ENCODE measurements around the gene PAK2. TPM values are rescaled to one million over a fixed set of nuclear protein-coding genes. Genes with fewer than 3 reads are reported as not detected.

PAK2 gene
- total and polyA plus RNA-seq, 9 of the 15 experiments (the other 6 are each of a cell fraction or from before 2014, with no cell fraction given): 13.2 to 72.4 (median 35.7) TPM

DNA sequence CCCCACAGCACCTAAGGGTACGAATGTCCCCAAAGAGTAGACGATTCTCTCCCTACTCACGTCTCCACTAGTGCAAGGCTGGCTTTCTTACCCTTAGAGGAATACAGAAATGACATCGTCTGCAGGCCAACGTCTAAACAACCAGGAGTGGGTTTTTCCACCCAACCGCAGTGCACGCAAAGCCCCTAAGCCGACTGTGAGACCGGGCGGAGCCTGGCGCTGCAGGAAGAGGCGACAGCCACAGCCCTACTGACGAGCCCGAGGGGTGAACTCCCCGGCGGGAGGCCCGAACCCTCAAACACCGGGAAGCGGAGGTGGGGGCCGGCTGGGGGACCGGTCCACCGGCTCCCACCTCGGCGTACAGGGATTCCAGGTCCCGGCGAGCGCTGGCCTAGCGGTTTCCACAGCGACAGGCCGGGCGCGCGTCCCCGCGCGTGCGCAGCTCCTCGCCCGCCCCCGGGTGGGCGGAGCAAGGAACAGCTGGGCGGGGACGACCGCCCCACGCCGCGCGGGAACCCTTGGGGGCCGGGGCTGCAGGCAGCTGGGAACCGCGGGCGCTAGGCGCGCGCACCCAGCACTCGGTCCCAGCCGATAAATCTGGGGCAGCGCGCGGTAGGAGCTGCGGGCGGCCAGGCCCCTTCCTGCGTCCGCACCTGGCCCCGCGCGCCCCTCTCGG is 27.7 kb upstream of the PAK2 start, which contains the start of the genes CEP19 and PIGX (continued):
- TF ChIP-seq ZBTB1 (CRISPR knock-in tag; IDR thresholded peaks at IDR 0.05; ENCODE audit: borderline replicate concordance, low read depth): peak; percentile 35; the same call in 1 of the 2 replicates
- no peak for TF ChIP-seq RNF2 (IDR thresholded peaks at IDR 0.05)
- TF ChIP-seq, protein P1, sequence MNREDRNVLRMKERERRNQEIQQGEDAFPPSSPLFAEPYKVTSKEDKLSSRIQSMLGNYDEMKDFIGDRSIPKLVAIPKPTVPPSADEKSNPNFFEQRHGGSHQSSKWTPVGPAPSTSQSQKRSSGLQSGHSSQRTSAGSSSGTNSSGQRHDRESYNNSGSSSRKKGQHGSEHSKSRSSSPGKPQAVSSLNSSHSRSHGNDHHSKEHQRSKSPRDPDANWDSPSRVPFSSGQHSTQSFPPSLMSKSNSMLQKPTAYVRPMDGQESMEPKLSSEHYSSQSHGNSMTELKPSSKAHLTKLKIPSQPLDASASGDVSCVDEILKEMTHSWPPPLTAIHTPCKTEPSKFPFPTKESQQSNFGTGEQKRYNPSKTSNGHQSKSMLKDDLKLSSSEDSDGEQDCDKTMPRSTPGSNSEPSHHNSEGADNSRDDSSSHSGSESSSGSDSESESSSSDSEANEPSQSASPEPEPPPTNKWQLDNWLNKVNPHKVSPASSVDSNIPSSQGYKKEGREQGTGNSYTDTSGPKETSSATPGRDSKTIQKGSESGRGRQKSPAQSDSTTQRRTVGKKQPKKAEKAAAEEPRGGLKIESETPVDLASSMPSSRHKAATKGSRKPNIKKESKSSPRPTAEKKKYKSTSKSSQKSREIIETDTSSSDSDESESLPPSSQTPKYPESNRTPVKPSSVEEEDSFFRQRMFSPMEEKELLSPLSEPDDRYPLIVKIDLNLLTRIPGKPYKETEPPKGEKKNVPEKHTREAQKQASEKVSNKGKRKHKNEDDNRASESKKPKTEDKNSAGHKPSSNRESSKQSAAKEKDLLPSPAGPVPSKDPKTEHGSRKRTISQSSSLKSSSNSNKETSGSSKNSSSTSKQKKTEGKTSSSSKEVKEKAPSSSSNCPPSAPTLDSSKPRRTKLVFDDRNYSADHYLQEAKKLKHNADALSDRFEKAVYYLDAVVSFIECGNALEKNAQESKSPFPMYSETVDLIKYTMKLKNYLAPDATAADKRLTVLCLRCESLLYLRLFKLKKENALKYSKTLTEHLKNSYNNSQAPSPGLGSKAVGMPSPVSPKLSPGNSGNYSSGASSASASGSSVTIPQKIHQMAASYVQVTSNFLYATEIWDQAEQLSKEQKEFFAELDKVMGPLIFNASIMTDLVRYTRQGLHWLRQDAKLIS (CRISPR knock-in tag; IDR thresholded peaks at IDR 0.05): no peak; the same call in 1 of the 2 replicates
- TF ChIP-seq ZNF57 (CRISPR knock-in tag; IDR thresholded peaks at IDR 0.05): no peak
- TF ChIP-seq ELF2 (CRISPR knock-in tag; IDR thresholded peaks at IDR 0.05): no peak
- TF ChIP-seq, protein P2, sequence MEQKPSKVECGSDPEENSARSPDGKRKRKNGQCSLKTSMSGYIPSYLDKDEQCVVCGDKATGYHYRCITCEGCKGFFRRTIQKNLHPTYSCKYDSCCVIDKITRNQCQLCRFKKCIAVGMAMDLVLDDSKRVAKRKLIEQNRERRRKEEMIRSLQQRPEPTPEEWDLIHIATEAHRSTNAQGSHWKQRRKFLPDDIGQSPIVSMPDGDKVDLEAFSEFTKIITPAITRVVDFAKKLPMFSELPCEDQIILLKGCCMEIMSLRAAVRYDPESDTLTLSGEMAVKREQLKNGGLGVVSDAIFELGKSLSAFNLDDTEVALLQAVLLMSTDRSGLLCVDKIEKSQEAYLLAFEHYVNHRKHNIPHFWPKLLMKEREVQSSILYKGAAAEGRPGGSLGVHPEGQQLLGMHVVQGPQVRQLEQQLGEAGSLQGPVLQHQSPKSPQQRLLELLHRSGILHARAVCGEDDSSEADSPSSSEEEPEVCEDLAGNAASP (IDR thresholded peaks at IDR 0.05): no peak
- TF ChIP-seq C11orf30 (IDR thresholded peaks at IDR 0.05; ENCODE audit: low read depth): no peak
- TF ChIP-seq, protein P3, sequence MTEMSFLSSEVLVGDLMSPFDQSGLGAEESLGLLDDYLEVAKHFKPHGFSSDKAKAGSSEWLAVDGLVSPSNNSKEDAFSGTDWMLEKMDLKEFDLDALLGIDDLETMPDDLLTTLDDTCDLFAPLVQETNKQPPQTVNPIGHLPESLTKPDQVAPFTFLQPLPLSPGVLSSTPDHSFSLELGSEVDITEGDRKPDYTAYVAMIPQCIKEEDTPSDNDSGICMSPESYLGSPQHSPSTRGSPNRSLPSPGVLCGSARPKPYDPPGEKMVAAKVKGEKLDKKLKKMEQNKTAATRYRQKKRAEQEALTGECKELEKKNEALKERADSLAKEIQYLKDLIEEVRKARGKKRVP (CRISPR knock-in tag; IDR thresholded peaks at IDR 0.05): no peak
- TF ChIP-seq ZC3H11A (IDR thresholded peaks at IDR 0.05; ENCODE audit: low read depth, low read length): no peak
- TF ChIP-seq NCOA2 (IDR thresholded peaks at IDR 0.05; ENCODE audit: partially characterized antibody in 2 of 2): no peak
- TF ChIP-seq, protein P4, sequence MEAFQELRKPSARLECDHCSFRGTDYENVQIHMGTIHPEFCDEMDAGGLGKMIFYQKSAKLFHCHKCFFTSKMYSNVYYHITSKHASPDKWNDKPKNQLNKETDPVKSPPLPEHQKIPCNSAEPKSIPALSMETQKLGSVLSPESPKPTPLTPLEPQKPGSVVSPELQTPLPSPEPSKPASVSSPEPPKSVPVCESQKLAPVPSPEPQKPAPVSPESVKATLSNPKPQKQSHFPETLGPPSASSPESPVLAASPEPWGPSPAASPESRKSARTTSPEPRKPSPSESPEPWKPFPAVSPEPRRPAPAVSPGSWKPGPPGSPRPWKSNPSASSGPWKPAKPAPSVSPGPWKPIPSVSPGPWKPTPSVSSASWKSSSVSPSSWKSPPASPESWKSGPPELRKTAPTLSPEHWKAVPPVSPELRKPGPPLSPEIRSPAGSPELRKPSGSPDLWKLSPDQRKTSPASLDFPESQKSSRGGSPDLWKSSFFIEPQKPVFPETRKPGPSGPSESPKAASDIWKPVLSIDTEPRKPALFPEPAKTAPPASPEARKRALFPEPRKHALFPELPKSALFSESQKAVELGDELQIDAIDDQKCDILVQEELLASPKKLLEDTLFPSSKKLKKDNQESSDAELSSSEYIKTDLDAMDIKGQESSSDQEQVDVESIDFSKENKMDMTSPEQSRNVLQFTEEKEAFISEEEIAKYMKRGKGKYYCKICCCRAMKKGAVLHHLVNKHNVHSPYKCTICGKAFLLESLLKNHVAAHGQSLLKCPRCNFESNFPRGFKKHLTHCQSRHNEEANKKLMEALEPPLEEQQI (IDR thresholded peaks at IDR 0.05): no peak
- peak; percentile 41 for TF ChIP-seq SP1 (CRISPR knock-in tag; IDR thresholded peaks at IDR 0.05)
- TF ChIP-seq, protein P5, sequence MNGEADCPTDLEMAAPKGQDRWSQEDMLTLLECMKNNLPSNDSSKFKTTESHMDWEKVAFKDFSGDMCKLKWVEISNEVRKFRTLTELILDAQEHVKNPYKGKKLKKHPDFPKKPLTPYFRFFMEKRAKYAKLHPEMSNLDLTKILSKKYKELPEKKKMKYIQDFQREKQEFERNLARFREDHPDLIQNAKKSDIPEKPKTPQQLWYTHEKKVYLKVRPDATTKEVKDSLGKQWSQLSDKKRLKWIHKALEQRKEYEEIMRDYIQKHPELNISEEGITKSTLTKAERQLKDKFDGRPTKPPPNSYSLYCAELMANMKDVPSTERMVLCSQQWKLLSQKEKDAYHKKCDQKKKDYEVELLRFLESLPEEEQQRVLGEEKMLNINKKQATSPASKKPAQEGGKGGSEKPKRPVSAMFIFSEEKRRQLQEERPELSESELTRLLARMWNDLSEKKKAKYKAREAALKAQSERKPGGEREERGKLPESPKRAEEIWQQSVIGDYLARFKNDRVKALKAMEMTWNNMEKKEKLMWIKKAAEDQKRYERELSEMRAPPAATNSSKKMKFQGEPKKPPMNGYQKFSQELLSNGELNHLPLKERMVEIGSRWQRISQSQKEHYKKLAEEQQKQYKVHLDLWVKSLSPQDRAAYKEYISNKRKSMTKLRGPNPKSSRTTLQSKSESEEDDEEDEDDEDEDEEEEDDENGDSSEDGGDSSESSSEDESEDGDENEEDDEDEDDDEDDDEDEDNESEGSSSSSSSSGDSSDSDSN (IDR thresholded peaks at IDR 0.05; ENCODE audit: borderline replicate concordance in 1 of 2, low read depth in 2 of 2, low read length in 2 of 2): peak; percentile 50 to 78; a peak in 2 of 4 replicates
- no peak for TF ChIP-seq TCF3 (CRISPR knock-in tag; IDR thresholded peaks at IDR 0.05)
- TF ChIP-seq PML (IDR thresholded peaks at IDR 0.05; ENCODE audit: low read length): no peak
- no peak for TF ChIP-seq MECOM (CRISPR knock-in tag; IDR thresholded peaks at IDR 0.05)
